Measurements from ENCODE around the gene DDR1. TPM values are rescaled to one million over a fixed set of nuclear protein-coding genes. Genes with fewer than 3 reads are reported as not detected.

DDR1 gene
- total RNA-seq, 4 donors from 2014 or later = 149 to 322 (median 230) TPM

DNA sequence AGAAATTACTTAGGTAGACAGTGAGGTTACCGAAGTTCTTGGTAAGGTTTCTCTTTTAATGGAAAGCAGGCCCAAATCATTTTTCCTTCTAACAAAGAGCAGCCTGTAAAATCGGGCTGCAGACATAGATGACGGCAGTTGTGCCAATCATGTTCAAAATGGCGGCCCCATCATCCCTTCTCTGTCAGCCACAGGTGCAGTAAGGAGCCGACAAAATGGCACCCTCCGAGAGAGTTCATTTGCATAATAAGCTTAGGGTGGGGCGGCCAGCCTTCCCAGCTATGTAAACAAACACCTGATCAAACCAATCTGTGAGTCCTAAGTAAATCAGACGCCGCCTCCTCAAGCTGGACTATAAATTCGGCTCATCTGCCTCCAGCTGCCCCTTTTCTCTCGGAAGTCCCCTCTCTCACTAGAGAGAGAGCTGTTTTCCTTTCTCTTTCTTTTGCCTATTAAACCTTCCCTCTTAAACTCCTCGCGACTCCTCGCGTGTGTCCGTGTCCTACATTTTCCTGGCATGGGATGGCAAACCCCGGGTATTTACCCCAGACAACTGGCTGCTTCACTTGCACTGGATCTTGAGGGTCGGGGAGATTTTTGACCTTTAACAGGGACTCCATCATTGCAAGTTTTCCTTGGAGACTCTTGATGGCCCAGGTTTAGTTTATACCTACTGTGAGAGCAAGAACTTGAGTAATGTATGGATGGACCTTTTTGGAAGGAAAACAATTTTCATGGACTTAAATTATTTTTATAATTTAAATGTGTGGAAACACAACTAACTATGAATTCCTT lies 8.9 kb upstream of the DDR1 start:
- in situ Hi-C loops (cut with MboI; ENCODE audit: low pct_ligation_motif_present in 1 of 4, low pct_unique_long_range_greater_than_20kb in 1 of 4, low sequenced_read_pairs in 3 of 4) (loop anchor here in 3 of 4 donors (5.0 to 25.0 kb wide), 4 partner anchors 48 to 151 kb away; partner anchors contain the start of genes FLOT1 (in 2 of the 3), IER3 (in 2 of the 3) and TUBB (in 1 of the 3)), intact Hi-C loops (cut with DNase I; ENCODE audit: low total_unique reads) (loop anchor here (2.0 to 5.0 kb wide), 2 partner anchors 47 to 133 kb away; partner anchors contain the start of genes FLOT1 and IER3)
- DNase-seq = no peak
- H3K4me1 ChIP-seq = peaks cover 3 to 30% (median 11%) of the 10 kb centered on the region in 4 donors
- peaks cover 10 to 12% of the 10 kb centered on the region in 2 donors for H3K9me3 ChIP-seq
- TF ChIP-seq POLR2A (IDR thresholded peaks at IDR 0.05) (no peak), POLR2AphosphoS5 (IDR thresholded peaks at IDR 0.05) (no peak), EP300 (IDR thresholded peaks at IDR 0.05; ENCODE audit: low read depth) (no peak)
- TF ChIP-seq, protein P1, sequence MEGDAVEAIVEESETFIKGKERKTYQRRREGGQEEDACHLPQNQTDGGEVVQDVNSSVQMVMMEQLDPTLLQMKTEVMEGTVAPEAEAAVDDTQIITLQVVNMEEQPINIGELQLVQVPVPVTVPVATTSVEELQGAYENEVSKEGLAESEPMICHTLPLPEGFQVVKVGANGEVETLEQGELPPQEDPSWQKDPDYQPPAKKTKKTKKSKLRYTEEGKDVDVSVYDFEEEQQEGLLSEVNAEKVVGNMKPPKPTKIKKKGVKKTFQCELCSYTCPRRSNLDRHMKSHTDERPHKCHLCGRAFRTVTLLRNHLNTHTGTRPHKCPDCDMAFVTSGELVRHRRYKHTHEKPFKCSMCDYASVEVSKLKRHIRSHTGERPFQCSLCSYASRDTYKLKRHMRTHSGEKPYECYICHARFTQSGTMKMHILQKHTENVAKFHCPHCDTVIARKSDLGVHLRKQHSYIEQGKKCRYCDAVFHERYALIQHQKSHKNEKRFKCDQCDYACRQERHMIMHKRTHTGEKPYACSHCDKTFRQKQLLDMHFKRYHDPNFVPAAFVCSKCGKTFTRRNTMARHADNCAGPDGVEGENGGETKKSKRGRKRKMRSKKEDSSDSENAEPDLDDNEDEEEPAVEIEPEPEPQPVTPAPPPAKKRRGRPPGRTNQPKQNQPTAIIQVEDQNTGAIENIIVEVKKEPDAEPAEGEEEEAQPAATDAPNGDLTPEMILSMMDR (IDR thresholded peaks at IDR 0.05) = no peak
- H3K27me3 ChIP-seq = no peaks in the 10 kb centered on the region
- 75 to 88% methylated on average over 7 to 18 of the region's 18 CpGs for WGBS, 2 donors (ENCODE audit: low coverage in 1 of 2)
- H3K27ac ChIP-seq = peak overlapping the region in 3 of 4 donors; percentile 87
- H3K4me3 ChIP-seq = no peak overlapping the region
- H3K36me3 ChIP-seq = no peaks in the 10 kb centered on the region

- Histone ChIP-seq H3K36me3 (no peaks in the 10 kb centered on the region), H3K27ac (peak overlapping the region; percentile 85 to 87 (median 87)), H3K4me1 (peaks cover 3 to 30% (median 11%) of the 10 kb centered on the region in 4 donors), H3K9me3 (peaks cover 9 to 12% of the 10 kb centered on the region in 2 donors), H3K4me3 (no peak overlapping the region), H3K27me3 (no peaks in the 10 kb centered on the region)
- in situ Hi-C loops (cut with MboI; ENCODE audit: low pct_ligation_motif_present in 1 of 4, low pct_unique_long_range_greater_than_20kb in 1 of 4, low sequenced_read_pairs in 3 of 4) = loop anchor here in 3 of 4 donors (5.0 to 25.0 kb wide), 4 partner anchors 49 to 151 kb away; partner anchors contain the start of genes FLOT1 (in 2 of the 3), IER3 (in 2 of the 3) and TUBB (in 1 of the 3)
- DNase-seq = no peak
- intact Hi-C loops (cut with DNase I; ENCODE audit: low total_unique reads) = loop anchor here (2.0 to 5.0 kb wide), 2 partner anchors 47 to 134 kb away; partner anchors contain the start of genes FLOT1 and IER3
- TF ChIP-seq EP300 (IDR thresholded peaks at IDR 0.05; ENCODE audit: low read depth) (no peak), POLR2AphosphoS5 (IDR thresholded peaks at IDR 0.05) (peak in 1 of 3 donors; percentile 34), POLR2A (IDR thresholded peaks at IDR 0.05) (no peak)
- WGBS, 2 donors (ENCODE audit: low coverage in 1 of 2) = 75 to 80% methylated on average over 4 of the region's 4 CpGs
These were observed 8.1 kb upstream of the DDR1 start for GRCh38 chr6:30876039-30876730.

DNA sequence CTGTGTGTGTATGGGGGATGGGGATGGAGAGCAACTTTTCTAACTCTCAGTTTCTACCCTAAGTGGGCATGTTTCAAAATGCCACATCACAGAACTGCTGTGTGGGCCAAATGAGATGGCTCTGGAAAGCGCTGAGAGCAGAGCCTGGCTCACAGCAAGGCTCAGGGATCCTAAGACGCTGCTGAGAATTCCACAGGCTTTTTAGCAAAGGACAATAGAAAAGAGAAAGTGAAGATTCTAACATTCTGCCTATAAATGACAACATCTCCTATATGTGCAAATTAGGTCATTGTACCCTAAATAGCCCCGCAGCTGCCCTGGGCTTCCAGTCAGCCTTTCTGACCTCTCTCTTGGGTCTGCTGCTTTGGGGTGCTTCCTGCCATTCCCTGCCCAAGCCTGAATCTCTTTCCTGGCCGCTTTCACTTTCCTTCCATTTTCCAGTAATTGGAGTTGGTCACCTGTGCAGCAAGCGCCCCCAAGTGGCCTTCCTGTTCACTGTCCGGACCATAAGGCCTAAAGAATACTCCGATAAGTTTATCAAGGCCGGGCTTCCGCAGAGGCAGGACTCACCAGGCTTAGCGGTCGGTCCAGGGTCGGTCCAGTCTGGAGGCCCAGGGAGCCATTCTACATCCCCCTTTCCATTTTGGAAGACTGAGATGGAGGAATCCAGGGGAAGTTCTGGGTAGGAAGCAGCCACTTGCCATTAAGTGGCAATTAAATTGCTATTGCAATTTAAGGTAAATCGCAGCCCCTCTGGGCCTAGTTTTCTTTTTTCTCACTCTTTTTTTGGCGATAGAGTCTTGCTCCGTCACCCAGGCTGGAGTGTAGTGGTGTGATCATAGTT lies 6.7 kb upstream of the DDR1 start:
- Histone ChIP-seq H3K4me3 (peak overlapping the region in 3 of 4 donors; percentile 17 to 53 (median 30)), H3K9me3 (no peaks in the 10 kb centered on the region), H3K4me1 (peaks cover 11 to 38% (median 18%) of the 10 kb centered on the region in 4 donors), H3K27ac (peak overlapping the region; percentile 85 to 87 (median 87)), H3K36me3 (no peaks in the 10 kb centered on the region), H3K27me3 (no peaks in the 10 kb centered on the region)
- intact Hi-C loops (cut with DNase I; ENCODE audit: low total_unique reads) (loop anchor here (2.0 to 5.0 kb wide), 2 partner anchors 49 to 135 kb away; partner anchors contain the start of genes FLOT1 and IER3), in situ Hi-C loops (cut with MboI; ENCODE audit: low pct_ligation_motif_present in 1 of 4, low pct_unique_long_range_greater_than_20kb in 1 of 4, low sequenced_read_pairs in 3 of 4) (loop anchor here in 3 of 4 donors (5.0 to 25.0 kb wide), 4 partner anchors 50 to 153 kb away; partner anchors contain the start of genes FLOT1 (in 2 of the 3), IER3 (in 2 of the 3) and TUBB (in 1 of the 3))
- peak; percentile 93 for DNase-seq
- WGBS, 2 donors (ENCODE audit: low coverage in 1 of 2) = 4 to 15% methylated on average over 4 to 15 of the region's 15 CpGs
- TF ChIP-seq POLR2AphosphoS5 (IDR thresholded peaks at IDR 0.05) (peak; percentile 36 to 42 (median 36)), POLR2A (IDR thresholded peaks at IDR 0.05) (no peak), EP300 (IDR thresholded peaks at IDR 0.05; ENCODE audit: low read depth) (no peak)
- TF ChIP-seq, protein P1 (IDR thresholded peaks at IDR 0.05) = peak; percentile 86 to 98 (median 89)
